GM12873 (cell line): Measurements from ENCODE around the gene CLRN3.

Experiments
- CTCF ChIP-seq: IDR thresholded peaks from 2 replicates; pipeline ENCODE4 v1.5.1; 2012; ENCODE audit warnings: low read depth, mild to moderate bottlenecking, moderate library complexity, low read length, control low read depth; ENCODE audit not compliant: insufficient read depth; ENCODE audit errors: missing control alignments

The CLRN3 gene

GRCh38 chr10:127855591-127855881 is 37.2 kb downstream of the CLRN3 start:
- TF ChIP-seq CTCF, result no peak

GRCh38 chr10:127854769-127855590 is 37.8 kb downstream of the CLRN3 start:
- TF ChIP-seq CTCF, result no peak

GRCh38 chr10:127853868-127854768 is 38.6 kb downstream of the CLRN3 start:
- TF ChIP-seq CTCF, result peak; percentile 89

GRCh38 chr10:127852456-127852855 is 40.3 kb downstream of the CLRN3 start:
- no peak for TF ChIP-seq CTCF

- TF ChIP-seq CTCF, result no peak
Observed at GRCh38 chr10:127851661-127852194, 41.0 kb downstream of the CLRN3 start.

GRCh38 chr10:127850944-127851343 is 41.8 kb downstream of the CLRN3 start:
- TF ChIP-seq CTCF, result no peak

GRCh38 chr10:127849921-127850320 is 42.8 kb downstream of the CLRN3 start:
- TF ChIP-seq CTCF, result no peak
